K562 (cell line): ENCODE data around the gene MLX. TPM values are rescaled to one million over a fixed set of nuclear protein-coding genes. Genes with fewer than 3 reads are reported as not detected.

ENCODE experiments used
- ATAC-seq: fragments of 200-7000 bp; cut with Tn5 transposase; 3 replicates; pipeline ENCODE4 v1.9.1; 2020; ENCODE audit warnings: moderate library complexity
- BruUV-seq: library from RNA; stranded (reverse); fragments of 400-500 nt; replicated peaks from 2 replicates; lab custom pipeline; 2021; lab: Mats Ljungman, UMichigan
- CTCF ChIA-PET: fragments of 300-600 bp; formaldehyde crosslinking; extraction: SDS; loops from one replicate; lab custom pipeline; 2021; ENCODE audit warnings: low intra/inter-chr PET ratio; lab: Yijun Ruan, JAX
- POLR2A ChIA-PET: fragments of 300-600, 350-650 bp; sonication (Branson Sonifier 250); formaldehyde crosslinking; extraction: SDS; loops from one replicate; lab custom pipeline; 2021; ENCODE audit warnings: antibody characterized with exemption, inconsistent platforms; lab: Yijun Ruan, JAX
- DNase-seq, 4 experiments: peaks; one replicate each; pipeline versions ENCODE4 v3.0.0 to v3.0.0-alpha.2; 2011 to 2018; ENCODE audit warnings: low spot score in 3 of 4, mixed read lengths in 3 of 4; ENCODE audit errors: extremely low read depth in 1 of 4
- FAIRE-seq: peaks from 2 replicates; lab custom pipeline; 2011; peaks lifted over from hg19 to GRCh38; lab: Jason Lieb, UNC
- H2AFZ ChIP-seq: 2 replicates; pipeline ENCODE4 v1.6.0; 2011; ENCODE audit warnings: low read depth, low read length, control low read depth, inconsistent platforms
- H3K27ac ChIP-seq: fragments of 200-600 bp; 3 replicates; pipeline ENCODE4 v1.8.0; 2011; ENCODE audit warnings: low read depth, mild to moderate bottlenecking, control low read depth, inconsistent platforms, low read length, moderate library complexity, mixed read lengths; ENCODE audit errors: extremely low read depth
- H3K27me3 ChIP-seq, 2 experiments: fragments of 300-600 bp in 1 of 2; 2 replicates in 1 of 2; 3 replicates in 1 of 2; pipeline versions ENCODE4 v1.6.0 to v1.8.0; 2011; ENCODE audit warnings: inconsistent platforms in 2 of 2, low read length in 2 of 2, mild to moderate bottlenecking in 1 of 2, mixed read lengths in 1 of 2, moderate library complexity in 1 of 2; ENCODE audit not compliant: control insufficient read depth in 2 of 2, insufficient read depth in 2 of 2
- H3K36me3 ChIP-seq: fragments of 300-600 bp; 3 replicates; pipeline ENCODE4 v1.8.0; 2011; ENCODE audit warnings: mild to moderate bottlenecking, low read length, inconsistent platforms; ENCODE audit not compliant: control insufficient read depth, insufficient read depth
- H3K4me1 ChIP-seq, 2 experiments: fragments of 200-600 bp in 1 of 2; replicated peaks in 1 of 2; 2 replicates in 1 of 2; 3 replicates in 1 of 2; pipeline versions ENCODE4 v1.5.1 to v1.8.0; 2011; ENCODE audit warnings: inconsistent platforms in 2 of 2, low read length in 2 of 2, mild to moderate bottlenecking in 1 of 2, mixed read lengths in 1 of 2, moderate library complexity in 1 of 2; ENCODE audit not compliant: control insufficient read depth in 2 of 2, insufficient read depth in 2 of 2
- H3K4me2 ChIP-seq: 2 replicates; pipeline ENCODE4 v1.6.1; 2011; ENCODE audit warnings: low read length, control low read depth, inconsistent platforms, mixed read lengths; ENCODE audit not compliant: insufficient read depth
- H3K4me3 ChIP-seq: fragments of 200-600 bp; sonication (generic), shearing (Covaris generic); 2 replicates; pipeline ENCODE4 v1.5.1; 2016; ENCODE audit warnings: control low read depth, inconsistent platforms
- H3K79me2 ChIP-seq: fragments of 200-600 bp; 3 replicates; pipeline ENCODE4 v1.8.0; 2011; ENCODE audit warnings: low read length, inconsistent platforms; ENCODE audit not compliant: control insufficient read depth, insufficient read depth
- H3K9ac ChIP-seq, 2 experiments: 2 replicates each; pipeline versions ENCODE4 v1.6.0 to v1.6.1; 2011; ENCODE audit warnings: low read depth in 2 of 2, low read length in 2 of 2, control low read depth in 1 of 2, inconsistent platforms in 1 of 2, mild to moderate bottlenecking in 1 of 2, mixed read lengths in 1 of 2; ENCODE audit not compliant: insufficient read depth in 1 of 2
- H3K9me1 ChIP-seq: one replicate; pipeline ENCODE4 v1.6.0; 2011; ENCODE audit warnings: inconsistent platforms, mild to moderate bottlenecking, low read length, moderate library complexity; ENCODE audit not compliant: control insufficient read depth, insufficient read depth
- H3K9me3 ChIP-seq: replicated peaks from 2 replicates; pipeline ENCODE4 v1.5.1; 2011; ENCODE audit warnings: low read depth, low read length, inconsistent platforms; ENCODE audit not compliant: control insufficient read depth, insufficient read depth
- H4K20me1 ChIP-seq: replicated peaks from 2 replicates; pipeline ENCODE4 v1.6.1; 2011; ENCODE audit warnings: low read length, inconsistent platforms, mixed read lengths; ENCODE audit not compliant: control insufficient read depth, insufficient read depth
- ARID1B ChIP-seq: fragments of 450-650 bp; IDR thresholded peaks from 2 replicates; pipeline ENCODE4 v1.6.1; 2016; ENCODE audit warnings: antibody characterized with exemption, mild to moderate bottlenecking, inconsistent platforms
- C11orf30 ChIP-seq: fragments of 450-650 bp; IDR thresholded peaks from 2 replicates; pipeline ENCODE4 v1.6.1; 2016; ENCODE audit warnings: low read depth, mild to moderate bottlenecking
- CCNT2 ChIP-seq: IDR thresholded peaks from 2 replicates; pipeline ENCODE4 v1.6.1; 2011; ENCODE audit warnings: borderline replicate concordance, low read depth, mild to moderate bottlenecking, moderate library complexity, mixed read lengths, low read length; ENCODE audit not compliant: insufficient read length; ENCODE audit errors: extremely low read depth
- CHD2 ChIP-seq: IDR thresholded peaks from 2 replicates; pipeline ENCODE4 v1.6.1; 2011; ENCODE audit warnings: low read depth, low read length
- FOXP4 ChIP-seq: sonication (generic); formaldehyde crosslinking; IDR thresholded peaks from 2 replicates; pipeline ENCODE4 v1.8.0; 2022; ENCODE audit warnings: mild to moderate bottlenecking, missing genetic modification reagents, borderline replicate concordance
- GABPB1 ChIP-seq: sonication (generic); formaldehyde crosslinking; IDR thresholded peaks from 2 replicates; pipeline ENCODE4 v1.8.0; 2022; ENCODE audit warnings: mild to moderate bottlenecking, missing genetic modification reagents
- HBP1 ChIP-seq: fragments of 450-650 bp; formaldehyde crosslinking; IDR thresholded peaks from 2 replicates; pipeline ENCODE4 v1.4.0; 2022; ENCODE audit warnings: missing genetic modification characterization
- RB1 ChIP-seq: fragments of 450-650 bp; IDR thresholded peaks from 2 replicates; pipeline ENCODE4 v1.6.1; 2017; ENCODE audit warnings: low read depth, mild to moderate bottlenecking
- SIN3A ChIP-seq, 2 experiments: fragments of 150-350 bp in 1 of 2; IDR thresholded peaks; 2 replicates each; pipeline ENCODE4 v1.6.1; 2011 to 2016; ENCODE audit warnings: borderline replicate concordance in 2 of 2, low read depth in 2 of 2, low read length in 2 of 2, mild to moderate bottlenecking in 2 of 2, moderate library complexity in 2 of 2; ENCODE audit not compliant: control insufficient read depth in 1 of 2
- SMAD4 ChIP-seq: fragments of 250-450 bp; sonication (Bioruptor Pico); conservative IDR thresholded peaks from 2 replicates; pipeline ENCODE4 v1.8.0; 2021; ENCODE audit warnings: inconsistent platforms, mild to moderate bottlenecking, moderate library complexity
- SRF ChIP-seq, 2 experiments: fragments of 250-450, 450-650 bp in 1 of 2; sonication (Bioruptor Pico) in 1 of 2; sonication (generic) in 1 of 2; formaldehyde crosslinking; IDR thresholded peaks; 2 replicates each; pipeline versions ENCODE4 v1.5.0 to v1.5.1; 2020 to 2022; ENCODE audit warnings: mild to moderate bottlenecking in 1 of 2, missing genetic modification reagents in 1 of 2
- THRA ChIP-seq: fragments of 450-650 bp; IDR thresholded peaks from 2 replicates; pipeline ENCODE4 v1.6.1; 2017; ENCODE audit warnings: mild to moderate bottlenecking, moderate library complexity
- XRCC5 ChIP-seq: fragments of 200-400 bp; formaldehyde crosslinking; IDR thresholded peaks from 2 replicates; pipeline ENCODE4 v1.6.1; 2017; ENCODE audit warnings: low read depth, mild to moderate bottlenecking, low read length
- ZFPM2 ChIP-seq: fragments of 250-450 bp; sonication (Bioruptor Pico); IDR thresholded peaks from 2 replicates; pipeline ENCODE4 v1.5.1; 2022; ENCODE audit warnings: mild to moderate bottlenecking
- ZFX ChIP-seq: sonication (generic); formaldehyde crosslinking; IDR thresholded peaks from 2 replicates; pipeline ENCODE4 v1.8.0; 2022; ENCODE audit warnings: mild to moderate bottlenecking, missing genetic modification reagents, moderate library complexity
- ZSCAN29 ChIP-seq: fragments of 450-650 bp; IDR thresholded peaks from 2 replicates; pipeline ENCODE4 v1.6.1; 2017
- WGBS: fragments of 100-300 bp; shearing (Covaris generic); methylation state at CpG from one replicate; pipeline ENCODE4 v1.1.6; 2016; ENCODE audit warnings: low coverage, mixed read lengths; ENCODE audit not compliant: insufficient coverage; ENCODE audit errors: missing lambda C conversion rate; 5-methylcytosine and 5-hydroxymethylcytosine counted together
- in situ Hi-C: fragments of 300-500 bp; cut with MboI; formaldehyde crosslinking; loops from 4 replicates; pipeline ENCODE4 v1.15.0; 2018; ENCODE audit warnings: inconsistent platforms, mixed read lengths
- intact Hi-C: fragments of 100-400 bp; cut with micrococcal nuclease; formaldehyde crosslinking; loops from 2 replicates; pipeline ENCODE4 v1.14.2; 2022
- polyA plus RNA-seq, 8 experiments: library from polyadenylated mRNA; depleted of rRNA in 4 of 8; stranded (reverse) in 5 of 8; unstranded in 3 of 8; fragments of >200 nt; fragmentation: Nextera tagmentation in 2 of 8; fragmentation: Illumina TruSeq in 1 of 8; extraction: Ambion mirVana in 2 of 8; extraction: Trizol in 1 of 8; gene quantifications; 2 replicates each; pipeline versions ENCODE4 v1.2.1 to v1.2.3, GENCODE V29; 2011 to 2014; ENCODE audit warnings: inconsistent platforms in 1 of 8, missing spikeins in 1 of 8
- total RNA-seq, 7 experiments: library from RNA; depleted of rRNA in 6 of 7; stranded (reverse); fragments of >200 nt in 6 of 7; fragmentation: Illumina TruSeq in 2 of 7; extraction: Trizol in 2 of 7; gene quantifications; 2 replicates each; pipeline versions ENCODE4 v1.2.1 to v1.2.3, GENCODE V29; 2011 to 2021; ENCODE audit warnings: low replicate concordance in 1 of 7

MLX gene
- total and polyA plus RNA-seq, 9 of the 15 experiments (the other 6 are each of a cell fraction or from before 2014, with no cell fraction given): 42.9 to 100 (median 58.9) TPM

- peaks cover 36% of the 10 kb centered on the region for H3K36me3 ChIP-seq
- H3K4me1 ChIP-seq: peaks cover 16 to 21% of the 10 kb centered on the region in 2 experiments; a peak in 4 of 5 replicates
- peaks cover 59% of the 10 kb centered on the region for H3K79me2 ChIP-seq
- H3K9ac ChIP-seq: peak within 1 kb of the TSS; percentile 92 to 94
- peak within 1 kb of the TSS; percentile 94 for H2AFZ ChIP-seq
- WGBS: under 1% methylated on average over 66 of the region's 66 CpGs
- in situ Hi-C loops (no loop called here), intact Hi-C loops (loop anchor here (5.0 kb wide), 1 partner anchor 68 kb away; the partner anchor contains the start of gene PLEKHH3)
- FAIRE-seq: peak; percentile 100
- no peaks in the 10 kb centered on the region for H3K27me3 ChIP-seq
- ChIA-PET POLR2A (interaction anchor here (0.6 to 2.8 kb wide), 14 partner anchors 10 to 828 kb away, joined by 3 to 31 read pairs (median 6); no protein-coding TSS in a partner anchor), CTCF (interaction anchor here (0.6 to 1.0 kb wide), 2 partner anchors 15 to 31 kb away, joined by 3 read pairs; no protein-coding TSS in a partner anchor)
- no TSS peak for BruUV-seq
- H3K9me3 ChIP-seq: no peaks in the 10 kb centered on the region
- peak; percentile 99 for DNase-seq
- peak within 1 kb of the TSS; percentile 84 for H3K27ac ChIP-seq
- H3K4me2 ChIP-seq: peak within 1 kb of the TSS; percentile 97
- peak; percentile 90 for ATAC-seq
- peaks cover 3% of the 10 kb centered on the region; the same call in 1 of the 2 replicates for H4K20me1 ChIP-seq
- no peaks in the 10 kb centered on the region for H3K9me1 ChIP-seq
- peak within 1 kb of the TSS; percentile 95 for H3K4me3 ChIP-seq
- TF ChIP-seq ZFX (peak; percentile 76), ARID1B (no peak), FOXP4 (0 out of 2 replicates have a peak, but pooled peaks have one; percentile 70), SMAD4 (CRISPR knock-in tag) (peak; percentile 54), ZFPM2 (CRISPR knock-in tag) (no peak), CCNT2 (peak; percentile 91), HBP1 (0 out of 2 replicates have a peak, but pooled peaks have one; percentile 51), THRA (no peak), GABPB1 (CRISPR knock-in tag) (peak; percentile 30; the same call in 1 of the 2 replicates), SRF (CRISPR knock-in tag; IDR thresholded peaks at IDR 0.05) (peak in 1 of 2 experiments; percentile 62; a peak in 1 of 4 replicates), XRCC5 (0 out of 2 replicates have a peak, but pooled peaks have one; percentile 17), C11orf30 (peak; percentile 45), RB1 (peak; percentile 79), ZSCAN29 (peak; percentile 69), SIN3A (IDR thresholded peaks at IDR 0.05; ENCODE audit: borderline replicate concordance in 2 of 2, control insufficient read depth in 1 of 2, low read depth in 2 of 2, low read length in 2 of 2) (peak in 1 of 2 experiments; percentile 89; a peak in 1 of 4 replicates), CHD2 (0 out of 2 replicates have a peak, but pooled peaks have one; percentile 21)
Observed at GRCh38 chr17:42609182-42609813, 42.4 kb downstream of the MLX start, which contains the start of the genes RETREG3 and TUBG1. RETREG3 (minus strand) TSS chr17:42609374; CDS start chr17:42609324, 50 bp downstream. TUBG1 (plus strand) TSS chr17:42609683; CDS start chr17:42609738, 55 bp downstream.
